ENCODE results near the gene TNP1.

TNP1 gene

GRCh38 chr2:216837740-216838139 lies 22.1 kb downstream of the TNP1 start:
- DNase-seq = no peak

- DNase-seq = no peak
Measured at GRCh38 chr2:216833061-216833460, 26.8 kb downstream of the TNP1 start.

GRCh38 chr2:216830346-216830745 lies 29.5 kb downstream of the TNP1 start:
- DNase-seq = no peak

- no peak for DNase-seq
Measured at GRCh38 chr2:216829533-216829932, 30.3 kb downstream of the TNP1 start.

- no peak for DNase-seq
Measured at GRCh38 chr2:216827073-216827720, 32.7 kb downstream of the TNP1 start.

- DNase-seq = no peak
Measured at GRCh38 chr2:216822470-216822869, 37.4 kb downstream of the TNP1 start.

GRCh38 chr2:216820709-216821108 lies 39.2 kb downstream of the TNP1 start:
- DNase-seq = no peak

- no peak for DNase-seq
Measured at GRCh38 chr2:216819766-216820165, 40.1 kb downstream of the TNP1 start.

- no peak for DNase-seq
Measured at GRCh38 chr2:216819055-216819454, 40.8 kb downstream of the TNP1 start.

- DNase-seq = no peak
Measured at GRCh38 chr2:216810399-216811160, 49.3 kb downstream of the TNP1 start.

Measured in effector CD8-positive, alpha-beta T cell (primary cell).